NCI-H2029 treated with DMSO at 0.1 percent for 48 hours (cell line): Measurements from ENCODE around the gene IL13RA1.
"Not testable (repeated sequence)": the region's sequence is repeated elsewhere in the genome, so short reads cannot be mapped to it uniquely, and the experiment has no call there.

Experiments
- DNase-seq: peaks from one replicate; lab custom pipeline; 2025; lab: John Stamatoyannopoulos, UW

IL13RA1 gene

DNA sequence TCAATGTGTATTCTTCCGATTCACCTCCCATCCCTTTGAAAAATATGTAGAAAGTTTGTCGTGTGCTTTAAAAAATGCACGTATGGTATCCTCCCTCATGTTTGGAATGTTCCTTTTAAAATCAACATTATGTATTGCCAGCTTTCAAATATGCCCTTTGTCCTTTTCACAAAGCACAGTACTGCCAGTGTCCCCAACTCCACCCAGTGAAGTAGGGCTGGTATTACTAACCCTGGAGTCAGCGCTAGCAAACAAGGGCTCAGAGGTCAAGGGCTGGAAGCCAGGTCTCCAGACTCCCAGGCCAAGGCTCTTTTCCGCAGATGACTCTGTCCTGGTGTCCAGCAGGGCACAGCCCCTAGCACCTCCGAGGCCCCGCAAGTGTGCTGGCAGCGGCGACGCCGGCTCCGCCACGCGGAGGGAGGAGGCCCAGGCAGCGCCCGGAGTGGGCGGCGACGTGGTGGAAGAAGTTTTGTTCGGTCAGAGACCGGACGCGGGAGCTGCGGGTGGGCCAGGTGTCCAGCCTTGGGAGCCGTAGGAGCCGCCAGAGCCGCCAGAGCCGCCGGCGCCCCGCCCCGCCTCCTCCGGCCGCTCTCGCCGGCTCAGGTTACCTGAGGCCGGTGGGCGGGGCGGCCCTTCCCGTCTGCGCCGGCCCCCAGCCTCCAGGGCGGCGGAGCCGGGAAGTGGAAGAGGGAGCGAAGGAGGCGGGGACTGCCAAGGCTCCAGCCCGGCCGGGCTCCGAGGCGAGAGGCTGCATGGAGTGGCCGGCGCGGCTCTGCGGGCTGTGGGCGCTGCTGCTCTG lies at the start of gene IL13RA1:
IL13RA1 (plus strand) TSS at position 720 of the 799 bp plus-strand sequence; CDS start at position 753, 33 bp downstream.
- peak; percentile 31 for DNase-seq

- no peak for DNase-seq
Measured at GRCh38 chrX:118679290-118679689, 48.1 kb upstream of the IL13RA1 start.

DNA sequence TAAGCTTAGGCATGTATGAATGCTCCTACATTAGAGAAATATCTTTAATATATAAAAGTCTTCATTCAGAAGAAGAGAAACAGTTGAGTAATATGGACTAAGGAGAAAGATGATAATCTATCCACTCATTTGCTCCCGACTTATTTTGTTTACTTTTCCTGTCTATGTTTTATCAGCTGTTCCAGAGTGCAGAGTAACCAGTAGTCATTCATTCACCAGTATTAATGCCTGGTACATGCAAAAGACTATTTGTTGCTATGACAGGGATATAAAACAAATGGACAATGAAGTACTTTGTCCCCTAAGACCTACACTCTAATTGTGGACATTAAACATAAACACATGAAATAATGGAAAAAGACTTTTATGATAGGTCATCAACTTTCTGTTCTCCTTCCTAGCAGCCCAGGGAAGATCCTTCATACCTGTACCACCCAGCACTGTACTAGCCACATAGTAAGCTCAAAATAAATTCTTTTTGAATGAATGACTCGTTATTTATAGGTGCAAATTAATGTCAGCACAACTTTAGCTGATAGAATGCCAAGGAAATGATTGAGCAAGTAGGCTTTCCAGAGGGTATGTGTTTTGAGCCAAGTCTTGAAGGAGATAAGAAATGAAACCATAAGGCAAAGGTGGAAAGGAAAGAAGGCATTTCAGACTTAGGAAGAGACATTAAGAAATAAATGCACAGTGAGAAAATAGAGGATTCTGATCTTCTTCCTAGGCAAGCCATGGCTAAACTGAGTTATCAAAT lies 45.0 kb upstream of the IL13RA1 start:
- no peak for DNase-seq

GRCh38 chrX:118685393-118685792 lies 42.0 kb upstream of the IL13RA1 start:
- DNase-seq, result no peak

DNA sequence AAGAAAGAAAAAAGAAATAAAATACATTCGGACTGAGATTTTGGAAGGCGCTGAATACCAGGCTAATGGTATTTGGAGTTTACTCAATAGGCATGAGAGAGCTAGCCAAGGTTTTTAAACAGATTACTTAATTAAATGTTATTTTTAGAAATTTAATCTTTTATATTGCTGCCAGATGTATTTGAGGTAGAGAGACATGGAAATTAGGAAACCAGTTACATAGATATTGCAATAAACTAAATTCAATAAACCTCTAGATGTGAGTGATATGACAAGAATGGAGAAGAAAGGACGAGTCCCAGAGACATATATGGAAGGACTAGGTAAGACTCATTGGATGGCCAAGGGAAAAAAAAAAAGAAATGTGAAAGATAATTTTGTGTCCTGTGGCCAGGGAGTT lies 38.5 kb upstream of the IL13RA1 start:
- DNase-seq, result no peak

- DNase-seq, result no peak
Measured at GRCh38 chrX:118693843-118694242, 33.6 kb upstream of the IL13RA1 start.

- DNase-seq, result no peak
Measured at GRCh38 chrX:118694638-118695037, 32.8 kb upstream of the IL13RA1 start.

- no peak for DNase-seq
Measured at GRCh38 chrX:118698516-118699170, 28.8 kb upstream of the IL13RA1 start.

DNA sequence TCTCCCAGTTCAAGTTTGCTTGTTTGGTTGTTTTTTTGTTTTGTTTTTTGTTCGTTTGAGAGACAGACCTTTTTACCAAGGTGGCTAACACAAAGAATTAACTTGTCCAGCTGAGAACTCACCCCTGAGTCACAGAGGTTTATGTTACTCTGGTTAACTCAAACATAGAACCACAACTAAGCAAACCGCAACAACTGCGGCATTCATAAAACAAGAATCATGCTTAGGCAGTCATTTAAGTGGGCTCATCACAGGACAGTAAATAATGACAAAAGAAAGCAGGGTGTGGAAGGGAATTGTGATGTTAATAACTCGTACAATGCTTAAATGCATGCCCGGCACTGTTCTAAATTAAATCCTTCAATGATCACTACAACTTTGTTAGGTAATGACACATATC lies 24.7 kb upstream of the IL13RA1 start:
- no peak for DNase-seq

GRCh38 chrX:118706681-118707080 lies 20.7 kb upstream of the IL13RA1 start:
- DNase-seq, result no peak

DNA sequence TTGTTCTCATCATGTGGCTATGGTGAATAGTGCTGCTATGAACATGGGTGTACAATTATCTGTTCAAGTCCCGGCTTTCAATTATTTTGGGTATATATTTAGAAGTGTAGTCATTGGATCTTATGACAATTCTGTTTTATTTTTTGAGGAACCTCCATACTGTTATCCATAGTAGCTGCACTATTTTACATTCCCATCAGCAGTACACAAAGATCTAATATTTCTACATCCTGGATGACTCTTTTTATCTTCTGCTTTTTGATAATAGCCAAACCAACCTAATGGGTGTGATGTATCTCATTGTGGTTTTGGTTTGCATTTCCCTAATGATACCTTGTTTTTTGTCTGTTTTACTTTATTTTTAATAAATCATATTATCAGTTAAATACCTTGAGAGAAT lies 12.9 kb upstream of the IL13RA1 start:
- no peak for DNase-seq

DNA sequence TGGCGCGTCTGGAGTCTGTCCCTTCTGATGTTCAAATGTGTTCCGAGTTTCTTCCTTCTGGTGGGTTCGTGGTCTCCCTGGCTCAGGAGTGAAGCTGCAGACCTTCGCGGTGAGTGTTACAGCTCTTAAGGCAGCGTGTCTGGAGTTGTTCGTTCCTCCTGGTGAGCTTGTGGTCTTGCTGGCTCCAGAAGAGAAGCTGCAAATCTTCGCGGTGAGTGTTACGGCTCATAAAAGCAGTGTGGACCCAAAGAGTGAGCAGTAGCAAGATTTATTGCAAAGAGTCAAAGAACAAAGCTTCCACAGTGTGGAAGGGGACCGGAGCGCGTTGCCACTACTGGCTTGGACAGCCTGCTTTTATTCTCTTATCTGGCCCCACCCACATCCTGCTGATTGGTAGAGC lies 11.5 kb upstream of the IL13RA1 start:
- DNase-seq, result not testable (repeated sequence)

DNA sequence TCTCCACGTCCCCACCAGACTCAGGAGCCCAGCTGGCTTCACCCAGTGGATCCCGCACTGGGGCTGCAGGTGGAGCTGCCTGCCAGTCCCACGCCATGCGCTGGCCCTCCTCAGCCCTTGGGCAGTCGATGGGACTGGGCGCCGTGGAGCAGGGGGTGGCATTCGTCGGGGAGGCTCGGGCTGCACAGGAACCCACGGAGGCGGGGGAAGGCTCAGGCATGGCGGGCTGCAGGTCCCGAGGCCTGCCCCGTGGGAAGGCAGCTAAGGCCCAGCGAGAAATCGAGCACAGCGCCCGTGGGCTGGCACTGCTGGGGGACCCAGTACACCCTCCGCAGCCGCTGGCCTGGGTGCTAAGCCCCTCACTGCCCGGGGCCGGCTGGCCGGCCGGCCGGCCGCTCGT lies 10.6 kb upstream of the IL13RA1 start:
- not testable (repeated sequence) for DNase-seq

DNA sequence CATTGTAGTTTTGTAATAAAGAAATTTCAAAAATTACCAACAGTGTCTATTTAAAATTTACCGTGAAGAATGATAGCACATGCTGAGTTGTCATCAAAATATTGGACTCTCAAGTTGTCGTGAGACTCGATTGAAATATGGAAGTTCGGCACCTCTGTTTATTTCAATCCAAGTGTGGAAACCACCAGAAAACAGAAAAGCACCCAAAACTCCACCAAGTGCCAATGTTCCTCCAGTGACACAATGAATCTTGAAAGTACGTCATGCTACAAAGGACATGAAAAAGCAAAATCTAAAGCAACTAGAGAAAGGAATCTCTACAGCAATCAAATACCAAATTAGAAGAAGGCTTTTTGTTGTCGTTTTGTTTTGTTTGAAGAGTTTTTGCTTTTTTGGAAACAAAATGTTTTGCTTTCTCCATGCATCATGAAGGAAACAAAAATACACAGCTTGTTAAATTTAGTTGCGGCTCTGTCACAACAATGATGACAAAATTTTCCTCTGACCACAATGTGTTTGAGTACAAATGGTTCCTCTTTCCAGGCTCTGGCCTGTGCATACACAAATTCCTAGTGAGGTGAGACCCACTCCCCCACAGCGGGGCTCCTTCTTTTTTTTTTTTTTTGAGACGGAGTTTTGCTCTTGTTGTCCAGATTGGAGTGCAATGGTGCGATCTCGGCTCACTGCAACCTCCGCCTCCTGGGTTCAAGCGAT lies 9.6 kb upstream of the IL13RA1 start:
- no peak for DNase-seq

DNA sequence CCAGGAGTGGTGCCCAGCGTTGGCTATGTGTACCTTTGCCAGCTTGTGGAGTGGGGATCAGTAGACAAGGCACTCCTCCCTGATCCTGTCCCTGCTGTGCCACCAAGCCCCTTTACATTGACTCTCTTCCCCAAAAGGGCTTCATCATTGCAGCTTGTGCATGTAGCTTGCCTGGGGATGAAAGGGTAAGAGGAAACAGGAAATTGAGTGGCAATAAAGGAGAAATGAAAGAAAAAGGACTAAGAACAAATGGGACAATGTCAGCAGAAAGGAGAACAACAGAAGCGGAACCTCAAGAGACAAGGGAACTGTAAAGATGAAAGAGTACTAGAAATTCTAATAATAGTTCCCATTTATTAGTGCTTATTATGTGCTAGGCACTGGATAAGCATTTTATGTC lies 8.7 kb upstream of the IL13RA1 start:
- DNase-seq, result no peak

GRCh38 chrX:118720058-118720707 lies 7.2 kb upstream of the IL13RA1 start:
- no peak for DNase-seq

DNA sequence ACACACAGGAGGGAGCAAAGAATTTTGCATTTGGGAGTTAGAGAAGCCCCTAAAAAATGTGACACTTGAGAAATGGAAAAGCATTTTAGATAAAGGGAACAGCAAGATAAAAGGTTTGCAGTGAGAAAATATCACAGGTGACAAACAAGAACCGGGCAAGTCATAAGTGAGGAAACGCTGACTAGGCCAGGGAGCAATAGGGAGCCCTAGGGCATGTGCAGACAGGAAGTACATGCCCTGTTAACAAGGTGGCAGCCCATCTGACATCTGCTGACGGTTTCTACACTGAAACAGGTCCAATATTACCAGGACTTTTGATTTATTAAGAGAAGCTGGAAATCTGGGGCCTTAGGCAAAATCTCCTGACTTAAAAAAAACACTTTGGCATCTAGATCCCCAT lies 4.0 kb upstream of the IL13RA1 start:
- DNase-seq, result no peak

DNA sequence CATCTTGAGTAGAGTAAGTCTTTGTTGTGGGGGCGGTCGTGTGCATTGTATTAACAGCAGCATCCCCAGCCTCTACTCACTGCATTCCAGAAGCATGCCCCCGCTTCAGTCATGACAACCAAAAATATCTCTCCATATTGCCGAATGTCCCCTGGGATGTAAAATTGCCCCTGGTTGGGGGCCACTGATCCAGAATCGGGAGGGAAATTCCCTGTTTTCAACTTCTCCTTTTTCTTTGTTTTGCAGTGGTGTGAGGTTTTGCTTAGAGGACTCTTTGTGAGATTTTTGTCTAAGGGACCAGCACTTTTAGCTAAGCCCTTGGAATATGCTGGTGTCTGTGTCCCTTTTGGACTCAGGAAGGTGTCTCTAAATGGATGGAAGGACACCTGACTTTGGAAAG lies 3.0 kb upstream of the IL13RA1 start:
- DNase-seq, result no peak

GRCh38 chrX:118724775-118725174 lies 2.6 kb upstream of the IL13RA1 start:
- no peak for DNase-seq

GRCh38 chrX:118726396-118726795 lies 1.0 kb upstream of the IL13RA1 start:
- no peak for DNase-seq

DNA sequence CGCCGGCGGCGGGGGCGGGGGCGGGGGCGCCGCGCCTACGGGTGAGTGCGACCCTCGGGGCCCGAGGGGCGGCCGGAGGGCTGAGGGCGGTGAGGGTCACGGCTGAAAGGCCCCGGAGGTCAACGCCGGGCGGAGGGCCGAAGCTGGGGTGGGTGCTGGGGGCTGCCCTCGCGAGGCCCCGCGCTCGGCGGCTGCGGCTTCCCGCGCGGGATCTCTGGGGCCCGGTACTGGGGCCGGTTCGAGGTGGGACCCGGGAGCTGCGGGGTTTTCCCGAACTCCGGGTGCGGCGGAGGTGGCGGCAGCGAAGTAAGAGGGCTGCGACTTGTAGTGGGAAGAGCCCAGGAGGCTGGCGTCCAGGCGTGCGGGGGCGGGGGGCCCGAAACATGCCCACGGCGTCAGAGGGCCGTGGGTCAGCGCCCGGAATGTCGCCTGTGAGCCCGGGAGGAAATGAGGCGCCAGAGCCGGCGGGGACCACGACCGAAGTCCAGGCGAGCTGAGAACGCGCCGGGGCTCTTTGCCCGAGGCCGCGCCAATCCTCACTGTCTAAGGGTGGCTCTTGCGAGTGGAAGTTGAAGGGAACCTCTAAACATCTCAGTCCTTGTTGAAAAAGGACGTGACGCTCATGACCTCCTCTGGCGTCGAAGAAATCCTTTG lies 407 bp downstream of the IL13RA1 start:
- no peak for DNase-seq
